Inferior parietal cortex (tissue), 1 donor: ENCODE measurements around the gene NLGN1.

ENCODE experiments used
- DNase-seq: peaks from one replicate; pipeline ENCODE4 v3.0.0-alpha.2; 2016; ENCODE audit errors: extremely low spot score

The NLGN1 gene

GRCh38 chr3:173711619-173712018 lies 314.1 kb downstream of the NLGN1 start:
- DNase-seq = no peak

- no peak for DNase-seq
Measured at GRCh38 chr3:173719585-173719984, 322.0 kb downstream of the NLGN1 start.

- no peak for DNase-seq
Measured at GRCh38 chr3:173725507-173725906, 328.0 kb downstream of the NLGN1 start.

- no peak for DNase-seq
Measured at GRCh38 chr3:173730391-173730790, 332.8 kb downstream of the NLGN1 start.

- DNase-seq = peak; percentile 56
Measured at GRCh38 chr3:173732237-173732636, 334.7 kb downstream of the NLGN1 start.

- peak; percentile 63 for DNase-seq
Measured at GRCh38 chr3:173733029-173733652, 335.6 kb downstream of the NLGN1 start.

GRCh38 chr3:173734473-173734872 lies 336.9 kb downstream of the NLGN1 start:
- no peak for DNase-seq

- no peak for DNase-seq
Measured at GRCh38 chr3:173734895-173735294, 337.4 kb downstream of the NLGN1 start.

GRCh38 chr3:173735841-173736240 lies 338.3 kb downstream of the NLGN1 start:
- DNase-seq = no peak

- no peak for DNase-seq
Measured at GRCh38 chr3:173737167-173737808, 339.7 kb downstream of the NLGN1 start.

- no peak for DNase-seq
Measured at GRCh38 chr3:173739726-173740125, 342.2 kb downstream of the NLGN1 start.

- no peak for DNase-seq
Measured at GRCh38 chr3:173742491-173742890, 344.9 kb downstream of the NLGN1 start.

- DNase-seq = no peak
Measured at GRCh38 chr3:173743111-173743510, 345.6 kb downstream of the NLGN1 start.

- no peak for DNase-seq
Measured at GRCh38 chr3:173743516-173743915, 346.0 kb downstream of the NLGN1 start.

- no peak for DNase-seq
Measured at GRCh38 chr3:173744479-173744878, 346.9 kb downstream of the NLGN1 start.

- DNase-seq = no peak
Measured at GRCh38 chr3:173744895-173745294, 347.4 kb downstream of the NLGN1 start.

- no peak for DNase-seq
Measured at GRCh38 chr3:173745952-173746682, 348.6 kb downstream of the NLGN1 start.

GRCh38 chr3:173747427-173747826 lies 349.9 kb downstream of the NLGN1 start:
- DNase-seq = no peak

- DNase-seq = no peak
Measured at GRCh38 chr3:173748105-173748504, 350.6 kb downstream of the NLGN1 start.

GRCh38 chr3:173750095-173750494 lies 352.6 kb downstream of the NLGN1 start:
- DNase-seq = no peak

GRCh38 chr3:173750591-173750990 lies 353.0 kb downstream of the NLGN1 start:
- no peak for DNase-seq

GRCh38 chr3:173753593-173753992 lies 356.0 kb downstream of the NLGN1 start:
- no peak for DNase-seq

GRCh38 chr3:173755161-173755560 lies 357.6 kb downstream of the NLGN1 start:
- DNase-seq = no peak
